Fibroblast of lung (primary cell): ENCODE results near the gene JAG2. TPM values are rescaled to one million over a fixed set of nuclear protein-coding genes. Genes with fewer than 3 reads are reported as not detected.

Experiments
- DNase-seq, 2 donors: peaks; one replicate each; pipeline versions ENCODE4 v3.0.0 to v3.0.0-alpha.2; 2010; ENCODE audit warnings: low read depth in 2 of 2
- H2AFZ ChIP-seq: 2 replicates; pipeline ENCODE4 v1.5.1; 2012; ENCODE audit warnings: low read length, control low read depth, inconsistent platforms
- H3K27ac ChIP-seq: 2 replicates; pipeline ENCODE4 v1.5.1; 2011; ENCODE audit warnings: low read length, control low read depth; ENCODE audit not compliant: insufficient read depth
- H3K27me3 ChIP-seq: 2 replicates; pipeline ENCODE4 v1.5.1; 2011; ENCODE audit warnings: mild to moderate bottlenecking, low read length; ENCODE audit not compliant: control insufficient read depth, insufficient read depth
- H3K36me3 ChIP-seq: 2 replicates; pipeline ENCODE4 v1.5.1; 2011; ENCODE audit warnings: low read length; ENCODE audit not compliant: control insufficient read depth, insufficient read depth
- H3K4me1 ChIP-seq: 2 replicates; pipeline ENCODE4 v1.5.1; 2011; ENCODE audit warnings: low read length; ENCODE audit not compliant: control insufficient read depth, insufficient read depth; ENCODE audit errors: extremely low read depth
- H3K4me2 ChIP-seq: 2 replicates; pipeline ENCODE4 v1.5.1; 2011; ENCODE audit warnings: low read length, control low read depth; ENCODE audit not compliant: insufficient read depth; ENCODE audit errors: extremely low read depth
- H3K4me3 ChIP-seq, 4 experiments: fragments of 200-600 bp in 1 of 4; sonication (generic) in 1 of 4; replicated peaks in 1 of 4; 2 replicates each; pipeline ENCODE4 v1.5.1; 2011 to 2016; ENCODE audit warnings: low read length in 4 of 4, low read depth in 3 of 4, mild to moderate bottlenecking in 3 of 4, control low read depth in 2 of 4, inconsistent platforms in 1 of 4, mixed read lengths in 1 of 4; ENCODE audit not compliant: insufficient read depth in 1 of 4; ENCODE audit errors: control extremely low read depth in 1 of 4
- H3K79me2 ChIP-seq: 2 replicates; pipeline ENCODE4 v1.5.1; 2012; ENCODE audit warnings: mild to moderate bottlenecking, low read length, inconsistent platforms; ENCODE audit not compliant: control insufficient read depth, insufficient read depth
- H3K9ac ChIP-seq: 2 replicates; pipeline ENCODE4 v1.5.1; 2011; ENCODE audit warnings: mild to moderate bottlenecking, low read length, control low read depth; ENCODE audit not compliant: insufficient read depth
- H3K9me3 ChIP-seq: 2 replicates; pipeline ENCODE4 v1.5.1; 2012; ENCODE audit warnings: low read depth, low read length; ENCODE audit not compliant: control insufficient read depth, insufficient read depth
- H4K20me1 ChIP-seq: 2 replicates; pipeline ENCODE4 v1.5.1; 2011; ENCODE audit warnings: low read length; ENCODE audit not compliant: control insufficient read depth, insufficient read depth; ENCODE audit errors: extremely low read depth
- CTCF ChIP-seq, 2 donors: IDR thresholded peaks in 1 of 2; conservative IDR thresholded peaks in 1 of 2; 1 replicate in 1 of 2; 2 replicates in 1 of 2; pipeline ENCODE4 v1.5.1; 2011 to 2012; ENCODE audit warnings: low read length in 2 of 2, control low read depth in 1 of 2, inconsistent platforms in 1 of 2, low read depth in 1 of 2, mild to moderate bottlenecking in 1 of 2
- EZH2 ChIP-seq: IDR thresholded peaks from 2 replicates; pipeline ENCODE4 v1.5.1; 2012; ENCODE audit warnings: low read length, control low read depth, mild to moderate bottlenecking; ENCODE audit errors: missing control alignments
- polyA plus RNA-seq, 2 donors: library from polyadenylated mRNA; depleted of rRNA in 1 of 2; stranded (reverse) in 1 of 2; unstranded in 1 of 2; fragments of >200 nt; gene quantifications; 2 replicates each; pipeline ENCODE4 v1.2.1, GENCODE V29; 2011 to 2012; ENCODE audit warnings: missing spikeins in 1 of 2
- total RNA-seq: library from RNA; depleted of rRNA; stranded (reverse); fragments of >200 nt; gene quantifications from 2 replicates; pipeline ENCODE4 v1.2.1, GENCODE V29; 2014

Gene JAG2
- total and polyA plus RNA-seq, 2 donors (not counting 1 experiment from before 2014, with no cell fraction given), result 0.51 to 1.8 TPM

- no peak overlapping the region for H3K9ac ChIP-seq
- H3K9me3 ChIP-seq, result no peaks in the 10 kb centered on the region
- H3K27ac ChIP-seq, result no peak overlapping the region
- no peaks in the 10 kb centered on the region for H3K79me2 ChIP-seq
- TF ChIP-seq CTCF (conservative IDR thresholded peaks at IDR 0.05 in 1 of 2, IDR thresholded peaks at IDR 0.05 in 1 of 2; ENCODE audit: low read depth in 1 of 2, low read length in 2 of 2), result no peak
- TF ChIP-seq EZH2, result no peak
- H3K4me3 ChIP-seq, result no peak overlapping the region
- no peaks in the 10 kb centered on the region for H4K20me1 ChIP-seq
- no peaks in the 10 kb centered on the region for H3K36me3 ChIP-seq
- H3K4me1 ChIP-seq, result no peaks in the 10 kb centered on the region
- DNase-seq, result no peak
- H2AFZ ChIP-seq, result no peak overlapping the region
- H3K27me3 ChIP-seq, result no peaks in the 10 kb centered on the region
- H3K4me2 ChIP-seq, result no peak overlapping the region
Observed at GRCh38 chr14:105155681-105156413, 12.7 kb downstream of the JAG2 start.

- Histone ChIP-seq H3K4me3 (no peak overlapping the region), H4K20me1 (no peaks in the 10 kb centered on the region), H3K4me1 (no peaks in the 10 kb centered on the region), H3K79me2 (no peaks in the 10 kb centered on the region), H3K4me2 (no peak overlapping the region), H2AFZ (no peak overlapping the region), H3K27me3 (no peaks in the 10 kb centered on the region), H3K36me3 (no peaks in the 10 kb centered on the region), H3K9me3 (no peaks in the 10 kb centered on the region), H3K9ac (no peak overlapping the region), H3K27ac (no peak overlapping the region)
- TF ChIP-seq EZH2, result no peak
- no peak for TF ChIP-seq CTCF (conservative IDR thresholded peaks at IDR 0.05 in 1 of 2, IDR thresholded peaks at IDR 0.05 in 1 of 2; ENCODE audit: low read depth in 1 of 2, low read length in 2 of 2)
- DNase-seq, result no peak
Observed at GRCh38 chr14:105155071-105155651, 13.4 kb downstream of the JAG2 start.

- Histone ChIP-seq H3K27me3 (no peaks in the 10 kb centered on the region), H3K9me3 (no peaks in the 10 kb centered on the region), H3K4me2 (no peak overlapping the region), H3K4me3 (no peak overlapping the region), H3K36me3 (no peaks in the 10 kb centered on the region), H3K27ac (no peak overlapping the region), H2AFZ (no peak overlapping the region), H4K20me1 (no peaks in the 10 kb centered on the region), H3K4me1 (no peaks in the 10 kb centered on the region), H3K79me2 (no peaks in the 10 kb centered on the region), H3K9ac (no peak overlapping the region)
- no peak for DNase-seq
- no peak for TF ChIP-seq CTCF (conservative IDR thresholded peaks at IDR 0.05 in 1 of 2, IDR thresholded peaks at IDR 0.05 in 1 of 2; ENCODE audit: low read depth in 1 of 2, low read length in 2 of 2)
- no peak for TF ChIP-seq EZH2
Observed at GRCh38 chr14:105154476-105154871, 14.1 kb downstream of the JAG2 start.
